Measurements from ENCODE around the gene CBLB.

CBLB gene

GRCh38 chr3:105869861-105870755, 1.3 kb upstream of the CBLB start:
- no peak for DNase-seq

- DNase-seq: no peak
These were observed 670 bp upstream of the CBLB start for GRCh38 chr3:105869531-105869833.

- DNase-seq: peak; percentile 53
These were observed 426 bp downstream of the CBLB start for GRCh38 chr3:105868431-105868741.

- DNase-seq: no peak
These were observed 941 bp downstream of the CBLB start for GRCh38 chr3:105867712-105868430.

GRCh38 chr3:105866656-105867653, 1.9 kb downstream of the CBLB start:
- DNase-seq: peak; percentile 59

DNA sequence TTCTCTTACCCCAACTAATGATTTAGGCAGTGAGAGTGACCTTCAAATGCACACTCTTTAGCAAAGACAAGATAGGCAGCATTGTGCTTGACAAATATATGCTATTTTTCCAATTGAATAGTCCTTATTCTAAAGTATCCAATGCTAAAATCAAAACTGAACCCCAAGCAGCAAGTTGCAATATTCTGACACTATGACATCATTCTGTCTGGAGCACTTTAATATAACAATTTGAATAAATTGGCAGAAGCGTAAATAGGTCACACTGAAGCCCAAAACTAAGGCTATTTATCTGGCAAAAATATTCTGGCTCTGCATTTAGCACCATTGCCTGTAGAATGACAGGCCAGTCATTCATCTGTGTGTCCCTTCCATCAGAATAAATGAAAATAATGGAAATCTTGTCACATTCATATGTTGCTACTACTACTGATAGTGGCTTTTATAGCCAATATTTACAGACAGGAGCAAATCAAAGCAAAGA, 2.9 kb downstream of the CBLB start:
- DNase-seq: no peak

DNA sequence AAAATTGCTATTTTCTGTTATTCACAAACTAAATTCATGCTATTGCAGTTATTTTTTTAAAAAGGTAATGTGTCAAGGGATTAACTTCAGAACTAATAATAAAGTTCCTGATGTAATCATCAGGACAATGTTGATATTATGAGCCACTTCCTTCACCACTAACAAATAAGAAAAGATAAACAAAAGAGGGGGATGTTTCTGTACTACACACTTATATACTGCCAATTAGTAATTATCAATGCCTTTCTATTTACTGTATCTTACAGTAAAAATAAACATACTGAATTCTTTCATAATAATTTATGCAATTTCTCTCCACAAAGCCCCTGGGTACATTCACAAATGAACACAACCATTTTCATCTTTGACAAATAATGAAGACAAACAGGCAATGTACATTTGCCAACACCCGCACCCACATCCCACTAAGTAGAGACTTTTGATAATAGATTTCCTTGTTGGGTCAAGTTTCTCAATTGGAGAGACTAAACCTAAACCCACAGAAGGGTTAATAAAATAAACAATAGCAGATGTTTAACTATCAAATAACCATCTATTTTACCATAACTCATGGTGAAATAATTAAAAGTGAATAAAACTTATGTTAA, 3.7 kb downstream of the CBLB start:
- no peak for DNase-seq

DNA sequence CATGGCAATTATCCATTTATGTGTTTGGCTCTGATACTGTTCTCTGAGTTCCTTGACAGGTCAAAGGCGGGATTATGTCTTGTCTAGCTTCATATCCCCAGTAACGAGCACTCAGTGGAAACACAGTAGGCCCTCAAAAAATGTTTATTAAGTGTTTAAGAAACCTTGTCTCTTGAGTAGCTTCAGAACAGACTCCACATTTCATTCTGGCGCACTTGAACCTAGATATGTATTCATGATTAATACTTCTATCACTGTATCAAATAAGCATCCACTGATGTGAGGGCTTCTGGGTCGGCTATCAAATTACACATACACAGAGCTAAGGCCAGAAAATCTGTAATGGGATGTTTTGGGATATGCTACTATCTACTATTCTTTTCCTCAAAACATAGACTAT, 4.6 kb downstream of the CBLB start:
- DNase-seq: no peak

GRCh38 chr3:105863608-105864007, 5.2 kb downstream of the CBLB start:
- no peak for DNase-seq

- DNase-seq: peak; percentile 54
These were observed 6.6 kb downstream of the CBLB start for GRCh38 chr3:105862217-105862616.

DNA sequence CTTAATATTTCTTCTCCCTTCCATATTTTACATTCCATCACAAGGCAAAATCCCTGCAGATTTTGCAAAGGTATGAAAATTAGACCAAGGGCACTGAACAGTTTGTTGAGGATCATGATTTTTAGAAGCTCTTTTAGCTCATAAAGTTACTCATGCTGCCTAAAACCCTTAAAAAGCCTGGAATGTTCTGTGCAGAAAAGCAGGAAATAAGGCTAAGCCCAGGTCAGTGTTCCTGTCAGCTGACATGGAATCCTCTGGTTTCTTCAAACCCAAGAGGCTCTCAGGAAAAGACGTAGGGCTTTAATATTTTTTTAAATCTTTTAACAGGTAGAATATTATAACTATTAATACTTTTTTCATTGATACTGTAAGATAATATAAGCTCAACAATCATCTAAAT, 8.2 kb downstream of the CBLB start:
- no peak for DNase-seq

DNA sequence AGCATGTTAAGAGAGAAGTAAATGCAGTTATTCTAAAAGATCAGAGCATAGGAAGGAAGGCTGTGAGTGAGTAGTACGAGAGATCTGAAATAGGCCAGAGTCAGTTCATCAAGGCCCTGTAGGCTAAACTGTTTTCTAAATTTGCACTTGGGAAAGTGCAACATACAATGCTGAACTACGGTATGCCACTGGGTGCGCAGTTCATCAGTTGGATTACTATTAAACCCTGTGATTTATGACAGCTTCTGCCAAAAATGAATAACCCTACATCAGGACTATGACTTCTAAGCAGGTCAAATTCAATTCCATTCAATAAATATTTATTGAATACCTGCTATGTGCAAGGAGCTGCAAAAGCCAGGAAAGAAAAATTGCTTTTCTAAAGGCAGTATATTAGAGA, 10.8 kb downstream of the CBLB start:
- no peak for DNase-seq

DNA sequence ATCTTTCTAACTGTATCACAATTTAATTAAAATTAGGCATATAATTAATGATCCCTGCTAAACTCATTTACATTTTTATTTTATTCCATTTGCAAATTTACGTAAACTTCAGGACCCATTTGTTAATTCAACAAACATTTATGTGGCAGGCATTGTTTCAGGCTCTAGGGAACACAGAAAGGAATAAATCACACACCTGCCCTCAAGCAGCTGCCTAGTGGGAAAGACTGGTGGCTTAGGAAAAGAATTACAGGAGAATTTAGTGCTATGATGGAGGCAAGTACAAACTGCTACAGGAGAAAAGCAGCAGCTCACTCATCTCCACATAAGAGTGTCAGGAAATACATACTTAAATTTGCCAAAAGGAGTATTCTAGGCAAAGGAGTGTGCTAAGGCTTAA, 11.2 kb downstream of the CBLB start:
- DNase-seq: no peak

DNA sequence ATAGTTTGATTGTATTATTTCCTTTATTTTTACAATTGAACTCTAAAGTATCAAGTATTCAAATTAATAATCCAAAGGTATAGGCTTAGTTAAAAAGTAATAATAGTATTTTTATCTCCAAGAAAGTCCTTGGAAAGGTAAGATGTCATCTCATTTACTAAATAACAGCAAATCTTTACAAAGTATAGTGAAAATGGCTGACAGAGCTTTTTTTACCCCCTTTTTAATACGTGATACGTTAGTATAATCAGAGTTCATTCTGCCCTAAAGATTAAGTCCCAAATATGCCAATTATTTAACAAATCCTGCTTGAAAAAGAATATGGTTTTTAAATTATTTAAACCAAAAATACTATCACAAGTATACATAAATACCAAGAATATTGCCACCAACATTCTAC, 12.2 kb downstream of the CBLB start:
- DNase-seq: no peak

- DNase-seq: no peak
These were observed 14.9 kb downstream of the CBLB start for GRCh38 chr3:105853801-105854432.

DNA sequence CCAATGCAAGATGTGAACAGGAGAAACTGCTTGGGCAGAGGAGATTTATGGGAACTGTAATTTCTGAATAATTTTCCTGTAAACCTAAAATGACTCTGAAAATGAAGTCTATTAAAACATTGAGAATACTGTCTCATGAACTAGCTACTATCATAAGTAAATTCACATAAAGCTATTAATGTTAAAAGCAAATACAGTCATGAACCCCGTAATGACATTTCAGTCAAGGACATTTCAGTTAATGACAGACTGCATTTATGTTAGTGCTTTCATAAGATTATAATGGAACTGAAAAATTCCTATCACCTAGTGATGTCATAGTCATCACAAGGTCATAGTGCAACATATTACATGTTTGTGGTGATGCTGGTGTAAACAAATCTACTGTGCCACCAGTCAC, 17.2 kb downstream of the CBLB start:
- DNase-seq: no peak

DNA sequence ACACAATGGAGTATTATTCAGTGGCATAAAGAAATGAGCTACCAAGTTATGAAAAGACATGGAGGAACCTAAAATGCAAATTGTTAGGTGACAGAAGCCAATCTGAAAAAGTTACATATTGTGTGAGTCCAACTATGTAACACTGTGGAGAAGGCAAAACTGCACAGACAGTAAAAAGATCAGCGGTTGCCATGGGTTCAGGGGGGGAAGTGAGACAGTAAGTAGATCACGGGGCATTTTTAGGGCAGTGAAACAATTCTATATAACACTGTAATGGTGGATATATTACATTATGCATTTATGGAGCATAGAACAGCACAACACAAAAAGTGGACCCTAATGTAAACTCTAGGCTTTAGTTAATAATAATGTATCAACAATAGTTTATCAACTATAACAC, 17.6 kb downstream of the CBLB start:
- no peak for DNase-seq

DNA sequence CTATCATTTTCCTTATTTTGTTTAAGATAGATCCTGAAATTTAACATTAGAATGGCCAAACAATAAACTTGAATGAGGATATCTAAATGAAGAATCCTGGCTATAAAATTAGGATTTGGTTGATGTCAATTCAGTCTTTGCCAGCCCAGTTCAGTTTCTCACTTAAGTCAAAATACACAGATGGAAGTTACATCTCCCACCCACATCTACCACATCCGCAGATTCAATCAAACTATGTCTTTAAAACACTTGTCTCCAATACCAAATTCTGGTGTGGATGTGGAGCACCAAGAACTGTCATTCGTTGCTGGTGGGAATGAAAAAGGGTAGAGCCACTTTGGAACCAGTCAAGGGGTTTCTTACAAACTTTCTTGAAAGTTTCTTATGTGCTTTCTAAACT, 18.2 kb downstream of the CBLB start:
- DNase-seq: no peak

DNA sequence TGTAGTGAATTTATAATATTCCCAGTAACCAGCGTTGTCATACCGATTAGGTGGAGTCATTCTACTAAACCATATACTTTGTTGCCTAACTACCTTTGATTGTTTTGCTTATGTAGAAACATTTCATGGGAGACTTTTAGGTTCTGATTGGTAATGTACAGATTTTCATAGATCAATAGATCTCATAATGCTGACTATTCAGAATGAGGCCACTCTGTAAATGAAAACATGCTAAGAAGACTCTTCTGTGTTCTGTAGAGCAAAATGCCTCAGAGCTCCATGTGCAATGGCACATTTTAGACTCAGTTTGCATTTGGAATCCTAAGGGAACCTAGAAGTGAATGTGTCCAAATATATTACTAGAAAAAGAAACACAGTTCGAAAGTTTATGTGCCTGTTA, 20.0 kb downstream of the CBLB start:
- DNase-seq: no peak

GRCh38 chr3:105847865-105848264, 20.9 kb downstream of the CBLB start:
- no peak for DNase-seq

- DNase-seq: no peak
These were observed 21.4 kb downstream of the CBLB start for GRCh38 chr3:105847452-105847851.

DNA sequence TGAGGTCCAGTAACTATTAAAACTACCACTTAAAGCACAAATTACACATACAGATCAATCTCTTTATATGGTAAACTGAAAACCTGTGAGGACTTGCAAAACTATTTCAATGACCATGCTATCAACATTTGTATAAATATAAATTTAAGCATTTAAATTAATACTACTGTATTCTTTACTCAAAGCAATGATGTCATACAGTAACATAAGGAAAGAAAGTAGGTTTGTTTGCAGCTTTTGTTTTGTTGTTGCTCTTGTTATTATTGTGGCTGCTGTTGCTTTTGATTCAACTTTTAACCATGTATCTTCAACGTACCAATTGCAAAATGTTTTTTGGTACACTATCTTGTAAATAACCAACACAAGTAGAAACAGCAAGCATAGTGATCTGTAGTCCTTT, 22.0 kb downstream of the CBLB start:
- DNase-seq: no peak
